K562 (cell line): Measurements from ENCODE around the gene IDH3G. TPM values are rescaled to one million over a fixed set of nuclear protein-coding genes. Genes with fewer than 3 reads are reported as not detected.
A peak's percentile ranks its signal among the peaks of the same experiment; 100 is the strongest.

Source experiments
- CHCHD3 ChIP-seq: fragments of 250-450 bp; sonication (Bioruptor Pico); IDR thresholded peaks from 2 replicates; pipeline ENCODE4 v2.1.2; 2022; ENCODE audit warnings: mild to moderate bottlenecking
- COPS2 ChIP-seq: fragments of 450-650 bp; conservative IDR thresholded peaks from 2 replicates; pipeline ENCODE4 v1.6.1; 2016; ENCODE audit warnings: mild to moderate bottlenecking, moderate library complexity
- CXXC5 ChIP-seq: fragments of 250-450 bp; sonication (Bioruptor Pico); IDR thresholded peaks from 2 replicates; pipeline ENCODE4 v1.8.0; 2022; ENCODE audit warnings: inconsistent platforms, mild to moderate bottlenecking, moderate library complexity
- GABPB1 ChIP-seq: sonication (generic); formaldehyde crosslinking; IDR thresholded peaks from 2 replicates; pipeline ENCODE4 v1.8.0; 2022; ENCODE audit warnings: mild to moderate bottlenecking, missing genetic modification reagents
- HDAC8 ChIP-seq: fragments of 450-650 bp; IDR thresholded peaks from 2 replicates; pipeline ENCODE4 v1.6.1; 2016; ENCODE audit warnings: mild to moderate bottlenecking, missing genetic modification characterization, moderate library complexity, missing compliant biosample characterization
- HNRNPL ChIP-seq: fragments of 200-400 bp; formaldehyde crosslinking; IDR thresholded peaks from 2 replicates; pipeline ENCODE4 v1.6.1; 2017; ENCODE audit warnings: low read depth, mild to moderate bottlenecking, low read length
- HNRNPLL ChIP-seq: fragments of 200-400 bp; formaldehyde crosslinking; IDR thresholded peaks from 2 replicates; pipeline ENCODE4 v1.6.1; 2017; ENCODE audit warnings: low read length, low read depth, mild to moderate bottlenecking; ENCODE audit not compliant: poor library complexity, severe bottlenecking
- MAZ ChIP-seq, 2 experiments: fragments of 450-650 bp in 1 of 2; sonication (generic) in 1 of 2; formaldehyde crosslinking; IDR thresholded peaks in 1 of 2; conservative IDR thresholded peaks in 1 of 2; 2 replicates each; pipeline versions ENCODE4 v1.4.0 to v1.5.0; 2020; ENCODE audit warnings: mild to moderate bottlenecking in 1 of 2, missing genetic modification reagents in 1 of 2
- MED1 ChIP-seq: sonication (generic); formaldehyde crosslinking; IDR thresholded peaks from 2 replicates; pipeline ENCODE4 v1.8.1; 2023; ENCODE audit warnings: missing genetic modification reagents, borderline replicate concordance
- MTA3 ChIP-seq: fragments of 450-650 bp; formaldehyde crosslinking; IDR thresholded peaks from 2 replicates; pipeline ENCODE4 v1.6.1; 2017; ENCODE audit warnings: mild to moderate bottlenecking, borderline replicate concordance
- PHF20 ChIP-seq: fragments of 450-650 bp; IDR thresholded peaks from 2 replicates; pipeline ENCODE4 v1.6.1; 2018; ENCODE audit not compliant: partially characterized antibody
- TAF1 ChIP-seq: IDR thresholded peaks from 2 replicates; pipeline ENCODE4 v1.6.1; 2011; ENCODE audit warnings: mild to moderate bottlenecking, low read length, moderate library complexity; ENCODE audit not compliant: insufficient read depth, control insufficient read depth, severe bottlenecking; ENCODE audit errors: extremely low read depth
- ZBED1 ChIP-seq: IDR thresholded peaks from 2 replicates; pipeline ENCODE4 v1.6.1; 2014
- ZNF57 ChIP-seq: fragments of 450-650 bp; formaldehyde crosslinking; IDR thresholded peaks from 2 replicates; pipeline ENCODE4 v1.4.0; 2020; ENCODE audit warnings: mild to moderate bottlenecking, moderate library complexity
- ZNF76 ChIP-seq: fragments of 250-450 bp; sonication (Bioruptor Pico); IDR thresholded peaks from 2 replicates; pipeline ENCODE4 v1.4.0; 2020; ENCODE audit warnings: mild to moderate bottlenecking, moderate library complexity, borderline replicate concordance
- polyA plus RNA-seq, 8 experiments: library from polyadenylated mRNA; depleted of rRNA in 4 of 8; stranded (reverse) in 5 of 8; unstranded in 3 of 8; fragments of >200 nt; fragmentation: Nextera tagmentation in 2 of 8; fragmentation: Illumina TruSeq in 1 of 8; extraction: Ambion mirVana in 2 of 8; extraction: Trizol in 1 of 8; gene quantifications; 2 replicates each; pipeline versions ENCODE4 v1.2.1 to v1.2.3, GENCODE V29; 2011 to 2014; ENCODE audit warnings: inconsistent platforms in 1 of 8, missing spikeins in 1 of 8
- total RNA-seq, 7 experiments: library from RNA; depleted of rRNA in 6 of 7; stranded (reverse); fragments of >200 nt in 6 of 7; fragmentation: Illumina TruSeq in 2 of 7; extraction: Trizol in 2 of 7; gene quantifications; 2 replicates each; pipeline versions ENCODE4 v1.2.1 to v1.2.3, GENCODE V29; 2011 to 2021; ENCODE audit warnings: low replicate concordance in 1 of 7
- TF ChIP-seq, protein P1 (sequence below), 2 experiments: IDR thresholded peaks; 2 replicates each; pipeline ENCODE4 v1.6.1; 2011; ENCODE audit warnings: borderline replicate concordance in 1 of 2, control low read depth in 1 of 2, low read depth in 1 of 2, low read length in 1 of 2, mild to moderate bottlenecking in 1 of 2, mixed read lengths in 1 of 2, moderate library complexity in 1 of 2; ENCODE audit not compliant: insufficient read depth in 1 of 2, insufficient read length in 1 of 2, poor library complexity in 1 of 2, severe bottlenecking in 1 of 2; ENCODE audit errors: extremely low read depth in 1 of 2
- TF ChIP-seq, protein P2 (sequence below), 2 experiments: fragments of 450-650 bp; IDR thresholded peaks; 2 replicates each; pipeline ENCODE4 v1.6.1; 2016
- TF ChIP-seq, protein P3 (sequence below): fragments of 450-650 bp; conservative IDR thresholded peaks from 2 replicates; pipeline ENCODE4 v1.6.1; 2016; ENCODE audit warnings: missing genetic modification characterization, low read depth, mild to moderate bottlenecking, control low read depth, missing compliant biosample characterization
- TF ChIP-seq, protein P4 (sequence below): fragments of 150-350 bp; IDR thresholded peaks from 2 replicates; pipeline ENCODE4 v1.6.1; 2014; ENCODE audit warnings: low read depth, mild to moderate bottlenecking, low read length, borderline replicate concordance

Gene IDH3G
- total and polyA plus RNA-seq, 9 of the 15 experiments (the other 6 are each of a cell fraction or from before 2014, with no cell fraction given), result 24.3 to 72.5 (median 37.9) TPM

DNA sequence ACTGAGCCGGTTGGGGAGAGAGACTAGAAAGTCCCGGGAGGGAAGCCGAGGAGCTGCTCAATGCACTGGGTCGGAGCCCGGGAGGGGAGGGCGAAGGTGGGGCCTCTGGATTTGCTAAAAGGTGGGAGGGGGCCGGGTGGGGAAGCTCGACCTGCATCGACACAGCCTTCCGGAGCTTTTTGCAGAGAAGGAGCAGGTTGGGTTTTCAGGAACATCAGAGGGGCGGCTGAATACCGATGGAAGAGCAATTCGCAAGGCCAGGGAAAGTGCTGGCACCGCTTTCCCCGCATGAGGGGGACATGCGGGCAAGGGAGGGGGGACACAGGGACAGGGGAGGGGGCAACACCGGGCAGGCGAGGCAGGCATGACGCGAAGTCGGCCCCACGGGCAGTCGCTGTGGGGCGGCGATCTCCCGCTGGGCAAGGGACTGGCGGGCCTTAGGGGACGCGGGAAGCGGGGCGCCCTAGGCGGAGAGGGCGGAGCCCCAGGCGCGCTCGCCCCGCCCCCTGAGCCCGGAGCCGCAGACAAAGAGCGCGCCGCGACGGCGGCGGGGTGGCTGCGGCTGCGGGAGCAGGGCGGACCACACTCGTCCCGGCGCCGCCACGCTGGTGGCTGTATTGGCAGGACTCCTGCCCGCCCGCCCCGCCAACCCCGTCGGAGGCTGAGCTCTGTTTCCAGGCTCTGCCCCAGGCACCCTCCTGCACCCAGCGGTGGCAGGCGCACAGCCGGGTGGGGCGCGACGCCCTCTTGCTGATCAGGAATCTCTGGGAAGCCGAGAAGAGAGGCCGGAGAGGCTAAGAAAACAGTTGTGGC is 24.6 kb upstream of the IDH3G start (continued):
- TF ChIP-seq, protein P1, sequence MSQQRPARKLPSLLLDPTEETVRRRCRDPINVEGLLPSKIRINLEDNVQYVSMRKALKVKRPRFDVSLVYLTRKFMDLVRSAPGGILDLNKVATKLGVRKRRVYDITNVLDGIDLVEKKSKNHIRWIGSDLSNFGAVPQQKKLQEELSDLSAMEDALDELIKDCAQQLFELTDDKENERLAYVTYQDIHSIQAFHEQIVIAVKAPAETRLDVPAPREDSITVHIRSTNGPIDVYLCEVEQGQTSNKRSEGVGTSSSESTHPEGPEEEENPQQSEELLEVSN (IDR thresholded peaks at IDR 0.05; ENCODE audit: borderline replicate concordance in 1 of 2, extremely low read depth in 1 of 2, insufficient read depth in 1 of 2, insufficient read length in 1 of 2, low read depth in 1 of 2, low read length in 1 of 2, poor library complexity in 1 of 2, severe bottlenecking in 1 of 2), result peak in 1 of 2 experiments; percentile 59
- TF ChIP-seq HDAC8 (no peak), MAZ (CRISPR knock-in tag; conservative IDR thresholded peaks at IDR 0.05 in 1 of 2, IDR thresholded peaks at IDR 0.05 in 1 of 2) (peak in 1 of 2 experiments; percentile 57; a peak in 1 of 4 replicates), ZNF76 (CRISPR knock-in tag) (no peak), TAF1 (no peak), MED1 (CRISPR knock-in tag) (no peak), ZBED1 (no peak), CXXC5 (CRISPR knock-in tag) (peak; percentile 60), PHF20 (no peak), ZNF57 (CRISPR knock-in tag) (no peak), CHCHD3 (CRISPR knock-in tag) (no peak), COPS2 (no peak), GABPB1 (CRISPR knock-in tag) (0 out of 2 replicates have a peak, but pooled peaks have one; percentile 36), MTA3 (0 out of 2 replicates have a peak, but pooled peaks have one; percentile 21), HNRNPL (peak; percentile 27; the same call in 1 of the 2 replicates), HNRNPLL (no peak)
- TF ChIP-seq, protein P2, sequence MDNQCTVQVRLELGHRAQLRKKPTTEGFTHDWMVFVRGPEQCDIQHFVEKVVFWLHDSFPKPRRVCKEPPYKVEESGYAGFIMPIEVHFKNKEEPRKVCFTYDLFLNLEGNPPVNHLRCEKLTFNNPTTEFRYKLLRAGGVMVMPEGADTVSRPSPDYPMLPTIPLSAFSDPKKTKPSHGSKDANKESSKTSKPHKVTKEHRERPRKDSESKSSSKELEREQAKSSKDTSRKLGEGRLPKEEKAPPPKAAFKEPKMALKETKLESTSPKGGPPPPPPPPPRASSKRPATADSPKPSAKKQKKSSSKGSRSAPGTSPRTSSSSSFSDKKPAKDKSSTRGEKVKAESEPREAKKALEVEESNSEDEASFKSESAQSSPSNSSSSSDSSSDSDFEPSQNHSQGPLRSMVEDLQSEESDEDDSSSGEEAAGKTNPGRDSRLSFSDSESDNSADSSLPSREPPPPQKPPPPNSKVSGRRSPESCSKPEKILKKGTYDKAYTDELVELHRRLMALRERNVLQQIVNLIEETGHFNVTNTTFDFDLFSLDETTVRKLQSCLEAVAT (IDR thresholded peaks at IDR 0.05), result no peak
- TF ChIP-seq, protein P3, sequence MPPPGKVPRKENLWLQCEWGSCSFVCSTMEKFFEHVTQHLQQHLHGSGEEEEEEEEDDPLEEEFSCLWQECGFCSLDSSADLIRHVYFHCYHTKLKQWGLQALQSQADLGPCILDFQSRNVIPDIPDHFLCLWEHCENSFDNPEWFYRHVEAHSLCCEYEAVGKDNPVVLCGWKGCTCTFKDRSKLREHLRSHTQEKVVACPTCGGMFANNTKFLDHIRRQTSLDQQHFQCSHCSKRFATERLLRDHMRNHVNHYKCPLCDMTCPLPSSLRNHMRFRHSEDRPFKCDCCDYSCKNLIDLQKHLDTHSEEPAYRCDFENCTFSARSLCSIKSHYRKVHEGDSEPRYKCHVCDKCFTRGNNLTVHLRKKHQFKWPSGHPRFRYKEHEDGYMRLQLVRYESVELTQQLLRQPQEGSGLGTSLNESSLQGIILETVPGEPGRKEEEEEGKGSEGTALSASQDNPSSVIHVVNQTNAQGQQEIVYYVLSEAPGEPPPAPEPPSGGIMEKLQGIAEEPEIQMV (tag), result no peak
- TF ChIP-seq, protein P4, sequence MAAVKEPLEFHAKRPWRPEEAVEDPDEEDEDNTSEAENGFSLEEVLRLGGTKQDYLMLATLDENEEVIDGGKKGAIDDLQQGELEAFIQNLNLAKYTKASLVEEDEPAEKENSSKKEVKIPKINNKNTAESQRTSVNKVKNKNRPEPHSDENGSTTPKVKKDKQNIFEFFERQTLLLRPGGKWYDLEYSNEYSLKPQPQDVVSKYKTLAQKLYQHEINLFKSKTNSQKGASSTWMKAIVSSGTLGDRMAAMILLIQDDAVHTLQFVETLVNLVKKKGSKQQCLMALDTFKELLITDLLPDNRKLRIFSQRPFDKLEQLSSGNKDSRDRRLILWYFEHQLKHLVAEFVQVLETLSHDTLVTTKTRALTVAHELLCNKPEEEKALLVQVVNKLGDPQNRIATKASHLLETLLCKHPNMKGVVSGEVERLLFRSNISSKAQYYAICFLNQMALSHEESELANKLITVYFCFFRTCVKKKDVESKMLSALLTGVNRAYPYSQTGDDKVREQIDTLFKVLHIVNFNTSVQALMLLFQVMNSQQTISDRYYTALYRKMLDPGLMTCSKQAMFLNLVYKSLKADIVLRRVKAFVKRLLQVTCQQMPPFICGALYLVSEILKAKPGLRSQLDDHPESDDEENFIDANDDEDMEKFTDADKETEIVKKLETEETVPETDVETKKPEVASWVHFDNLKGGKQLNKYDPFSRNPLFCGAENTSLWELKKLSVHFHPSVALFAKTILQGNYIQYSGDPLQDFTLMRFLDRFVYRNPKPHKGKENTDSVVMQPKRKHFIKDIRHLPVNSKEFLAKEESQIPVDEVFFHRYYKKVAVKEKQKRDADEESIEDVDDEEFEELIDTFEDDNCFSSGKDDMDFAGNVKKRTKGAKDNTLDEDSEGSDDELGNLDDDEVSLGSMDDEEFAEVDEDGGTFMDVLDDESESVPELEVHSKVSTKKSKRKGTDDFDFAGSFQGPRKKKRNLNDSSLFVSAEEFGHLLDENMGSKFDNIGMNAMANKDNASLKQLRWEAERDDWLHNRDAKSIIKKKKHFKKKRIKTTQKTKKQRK, result no peak
